NB4 (cell line): Measurements from ENCODE around the gene FOXP1.
"Not testable (repeated sequence)": the region's sequence is repeated elsewhere in the genome, so short reads cannot be mapped to it uniquely, and the experiment has no call there.

Source experiments
- DNase-seq: peaks from one replicate; pipeline ENCODE4 v3.0.0; 2010; ENCODE audit warnings: low read depth
- H3K4me3 ChIP-seq: one replicate; pipeline ENCODE4 v1.5.1; 2011; ENCODE audit warnings: mild to moderate bottlenecking, low read depth, low read length, moderate library complexity
- CTCF ChIP-seq: IDR thresholded peaks from one replicate; pipeline ENCODE4 v1.5.1; 2012; ENCODE audit warnings: low read depth, low read length
- MAX ChIP-seq: IDR thresholded peaks from 2 replicates; pipeline ENCODE4 v1.6.1; 2011; ENCODE audit warnings: low read depth, low read length
- MYC ChIP-seq: IDR thresholded peaks from 2 replicates; pipeline ENCODE4 v1.6.1; 2011; ENCODE audit warnings: low read depth, low read length
- POLR2A ChIP-seq: IDR thresholded peaks from 2 replicates; pipeline ENCODE4 v1.6.1; 2011; ENCODE audit warnings: mild to moderate bottlenecking; ENCODE audit not compliant: insufficient read length; ENCODE audit errors: extremely low read depth

The FOXP1 gene

GRCh38 chr3:71016178-71016845 is 567.2 kb downstream of the FOXP1 start:
- no peak for DNase-seq
- H3K4me3 ChIP-seq, result no peak overlapping the region
- TF ChIP-seq MYC (no peak), POLR2A (no peak), MAX (no peak), CTCF (no peak)

GRCh38 chr3:71014616-71015015 is 568.9 kb downstream of the FOXP1 start:
- not testable (repeated sequence) for DNase-seq, H3K4me3 ChIP-seq

DNA sequence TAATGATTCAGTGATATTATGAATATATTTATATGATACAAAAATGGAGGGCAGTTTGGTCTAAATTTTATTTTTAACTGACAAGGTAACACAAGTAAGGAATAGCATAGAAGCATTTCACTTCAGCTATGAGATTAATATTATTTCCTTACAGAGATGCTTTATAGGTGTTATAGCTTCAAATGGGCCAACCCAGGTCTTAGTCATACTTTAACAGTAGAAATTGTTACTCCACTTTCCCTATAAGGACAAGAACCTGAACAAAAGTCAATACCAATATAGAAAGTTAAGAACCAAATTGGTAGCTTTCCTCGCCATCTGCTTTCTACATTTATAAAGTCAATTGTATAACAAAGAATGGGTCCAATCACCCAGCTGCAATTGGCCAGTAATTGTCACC is 570.6 kb downstream of the FOXP1 start:
- no peak for DNase-seq
- H3K4me3 ChIP-seq, result no peak overlapping the region
- TF ChIP-seq MAX (no peak), CTCF (no peak), POLR2A (no peak), MYC (no peak)

GRCh38 chr3:71011565-71012287 is 571.8 kb downstream of the FOXP1 start:
- TF ChIP-seq MAX (no peak), POLR2A (no peak), MYC (no peak), CTCF (no peak)
- no peak overlapping the region for H3K4me3 ChIP-seq
- no peak for DNase-seq

GRCh38 chr3:71010726-71011455 is 572.6 kb downstream of the FOXP1 start:
- no peak overlapping the region for H3K4me3 ChIP-seq
- TF ChIP-seq CTCF, result no peak
- no peak for TF ChIP-seq POLR2A
- no peak for TF ChIP-seq MAX
- TF ChIP-seq MYC, result no peak

GRCh38 chr3:71008350-71008935 is 575.1 kb downstream of the FOXP1 start:
- DNase-seq, result no peak
- no peak for TF ChIP-seq MYC
- no peak for TF ChIP-seq MAX
- no peak for TF ChIP-seq POLR2A
- no peak for TF ChIP-seq CTCF
- no peak overlapping the region for H3K4me3 ChIP-seq

More at GRCh38 chr3:71010726-71011455, 572.6 kb downstream of the FOXP1 start:
- DNase-seq, result no peak
